Measurements from ENCODE around the gene SERPINB1.

The SERPINB1 gene

GRCh38 chr6:2839195-2839981 lies 2.3 kb downstream of the SERPINB1 start:
- Histone ChIP-seq H3K4me3 (ENCODE audit: low read depth, low read length) (no peak overlapping the region), H3K27me3 (replicated peaks) (no peaks in the 10 kb centered on the region), H3K27ac (no peak overlapping the region), H3K36me3 (replicated peaks) (peaks cover 4% of the 10 kb centered on the region)
- TF ChIP-seq CTCF (IDR thresholded peaks at IDR 0.05; ENCODE audit: low read depth, low read length, missing control alignments) = no peak
- peak; percentile 49 for DNase-seq
- in situ Hi-C loops (cut with HindIII; ENCODE audit: low pct_ligation_motif_present, low sequenced_read_pairs) = no loop called here

GRCh38 chr6:2838251-2838650 lies 3.4 kb downstream of the SERPINB1 start:
- DNase-seq = no peak
- TF ChIP-seq CTCF (IDR thresholded peaks at IDR 0.05; ENCODE audit: low read depth, low read length, missing control alignments) = no peak
- Histone ChIP-seq H3K27me3 (replicated peaks) (no peaks in the 10 kb centered on the region), H3K27ac (no peak overlapping the region), H3K4me3 (ENCODE audit: low read depth, low read length) (no peak overlapping the region), H3K36me3 (replicated peaks) (peaks cover 4% of the 10 kb centered on the region)
- in situ Hi-C loops (cut with HindIII; ENCODE audit: low pct_ligation_motif_present, low sequenced_read_pairs) = no loop called here

- no peak for TF ChIP-seq CTCF (IDR thresholded peaks at IDR 0.05; ENCODE audit: low read depth, low read length, missing control alignments)
- in situ Hi-C loops (cut with HindIII; ENCODE audit: low pct_ligation_motif_present, low sequenced_read_pairs) = no loop called here
- Histone ChIP-seq H3K27ac (no peak overlapping the region), H3K27me3 (replicated peaks) (no peaks in the 10 kb centered on the region), H3K4me3 (ENCODE audit: low read depth, low read length) (no peak overlapping the region), H3K36me3 (replicated peaks) (peaks cover 4% of the 10 kb centered on the region)
- DNase-seq = no peak
These were observed 7.4 kb downstream of the SERPINB1 start for GRCh38 chr6:2834262-2834661.

- Histone ChIP-seq H3K27ac (no peak overlapping the region), H3K27me3 (replicated peaks) (no peaks in the 10 kb centered on the region)
- in situ Hi-C loops (cut with HindIII; ENCODE audit: low pct_ligation_motif_present, low sequenced_read_pairs) = no loop called here
These were observed 10.3 kb downstream of the SERPINB1 start for GRCh38 chr6:2831392-2831791.

GRCh38 chr6:2830183-2830582 lies 11.5 kb downstream of the SERPINB1 start:
- in situ Hi-C loops (cut with HindIII; ENCODE audit: low pct_ligation_motif_present, low sequenced_read_pairs) = no loop called here
- Histone ChIP-seq H3K27me3 (replicated peaks) (no peaks in the 10 kb centered on the region), H3K36me3 (replicated peaks) (no peaks in the 10 kb centered on the region), H3K4me3 (ENCODE audit: low read depth, low read length) (no peak overlapping the region), H3K27ac (no peak overlapping the region)
- no peak for TF ChIP-seq CTCF (IDR thresholded peaks at IDR 0.05; ENCODE audit: low read depth, low read length, missing control alignments)
- no peak for DNase-seq

More at GRCh38 chr6:2831392-2831791, 10.3 kb downstream of the SERPINB1 start:
- no peak for TF ChIP-seq CTCF (IDR thresholded peaks at IDR 0.05; ENCODE audit: low read depth, low read length, missing control alignments)
- Histone ChIP-seq H3K36me3 (replicated peaks) (no peaks in the 10 kb centered on the region), H3K4me3 (ENCODE audit: low read depth, low read length) (no peak overlapping the region)
- no peak for DNase-seq

GRCh38 chr6:2829253-2829652 lies 12.4 kb downstream of the SERPINB1 start:
- in situ Hi-C loops (cut with HindIII; ENCODE audit: low pct_ligation_motif_present, low sequenced_read_pairs) = no loop called here
- no peak for TF ChIP-seq CTCF (IDR thresholded peaks at IDR 0.05; ENCODE audit: low read depth, low read length, missing control alignments)
- H3K4me3 ChIP-seq (ENCODE audit: low read depth, low read length) = no peak overlapping the region
- no peak for DNase-seq
- H3K36me3 ChIP-seq (replicated peaks) = no peaks in the 10 kb centered on the region
- H3K27ac ChIP-seq = no peak overlapping the region
- no peaks in the 10 kb centered on the region for H3K27me3 ChIP-seq (replicated peaks)
